Colon (tissue), 2 donors: ENCODE measurements around the gene CERK.
"Not testable (repeated sequence)": the region's sequence is repeated elsewhere in the genome, so short reads cannot be mapped to it uniquely, and the experiment has no call there.

Experiments used
- FAIRE-seq: peaks from 2 replicates; lab custom pipeline; 2012; peaks lifted over from hg19 to GRCh38; lab: Jason Lieb, UNC
- donor health status: control.
- donor health status: control.

The CERK gene

GRCh38 chr22:46748908-46749675 lies 11.0 kb upstream of the CERK start:
- FAIRE-seq, result no peak

GRCh38 chr22:46748206-46748907 lies 10.3 kb upstream of the CERK start:
- FAIRE-seq, result no peak

DNA sequence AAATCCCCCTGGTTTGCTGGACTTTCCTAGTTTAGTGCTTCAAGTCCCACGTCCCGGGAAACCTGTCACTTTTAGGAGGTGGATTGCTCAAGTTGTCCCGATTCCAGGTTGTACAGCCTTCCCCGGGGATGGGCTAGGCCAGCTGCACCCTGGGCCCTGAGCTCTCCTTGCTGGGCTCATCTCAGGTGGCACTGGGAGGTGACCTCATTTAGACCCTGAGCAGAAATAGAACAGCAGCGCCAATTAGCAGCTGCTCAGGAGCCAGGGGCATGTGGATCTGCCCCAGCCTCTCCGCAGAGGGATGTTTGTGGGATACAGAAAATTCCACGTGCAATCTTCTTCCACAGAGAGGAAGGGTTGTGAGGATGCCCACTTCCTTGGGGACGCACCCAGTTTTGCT lies 9.6 kb upstream of the CERK start:
- no peak for FAIRE-seq

DNA sequence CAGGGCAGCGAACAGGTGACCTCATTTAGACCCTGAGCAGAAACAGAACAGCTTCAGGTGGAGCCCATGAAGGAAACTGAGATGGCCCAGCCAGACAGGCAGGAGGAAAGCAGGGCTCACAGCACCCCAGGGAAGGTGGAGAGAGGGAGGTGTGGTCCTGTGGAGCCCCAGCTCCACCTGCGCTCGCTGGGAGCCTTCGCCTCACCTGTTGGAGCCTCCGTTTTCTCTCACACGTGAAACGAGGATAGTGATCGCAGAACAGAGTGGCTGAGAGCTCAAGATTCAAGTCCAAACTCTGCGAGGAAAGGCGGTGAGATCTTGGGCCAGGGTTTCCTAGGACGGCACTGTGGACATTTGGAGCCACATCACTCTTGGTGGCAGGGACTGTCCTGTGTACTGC lies 8.6 kb upstream of the CERK start:
- FAIRE-seq, result no peak

DNA sequence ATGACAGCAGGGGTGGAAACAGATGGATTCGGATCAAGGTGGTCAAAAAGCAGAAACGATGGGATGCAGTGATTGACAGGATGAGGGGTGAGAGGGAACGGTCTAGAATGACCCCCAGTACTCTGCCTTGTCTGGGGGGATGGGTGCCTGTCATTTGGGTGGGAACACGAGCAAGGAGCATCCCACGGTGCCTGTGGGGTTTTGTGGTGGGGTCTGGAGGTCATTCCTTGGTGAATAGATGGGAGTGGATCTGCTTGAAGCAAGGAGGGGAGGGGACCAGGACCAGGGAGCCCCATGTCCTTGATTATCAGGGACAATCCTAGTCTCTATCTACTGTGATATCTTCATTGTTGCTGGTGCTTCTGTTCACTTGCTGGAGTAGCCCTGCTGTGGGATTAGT lies 8.1 kb upstream of the CERK start:
- no peak for FAIRE-seq

GRCh38 chr22:46744581-46744980 lies 6.5 kb upstream of the CERK start:
- no peak for FAIRE-seq

DNA sequence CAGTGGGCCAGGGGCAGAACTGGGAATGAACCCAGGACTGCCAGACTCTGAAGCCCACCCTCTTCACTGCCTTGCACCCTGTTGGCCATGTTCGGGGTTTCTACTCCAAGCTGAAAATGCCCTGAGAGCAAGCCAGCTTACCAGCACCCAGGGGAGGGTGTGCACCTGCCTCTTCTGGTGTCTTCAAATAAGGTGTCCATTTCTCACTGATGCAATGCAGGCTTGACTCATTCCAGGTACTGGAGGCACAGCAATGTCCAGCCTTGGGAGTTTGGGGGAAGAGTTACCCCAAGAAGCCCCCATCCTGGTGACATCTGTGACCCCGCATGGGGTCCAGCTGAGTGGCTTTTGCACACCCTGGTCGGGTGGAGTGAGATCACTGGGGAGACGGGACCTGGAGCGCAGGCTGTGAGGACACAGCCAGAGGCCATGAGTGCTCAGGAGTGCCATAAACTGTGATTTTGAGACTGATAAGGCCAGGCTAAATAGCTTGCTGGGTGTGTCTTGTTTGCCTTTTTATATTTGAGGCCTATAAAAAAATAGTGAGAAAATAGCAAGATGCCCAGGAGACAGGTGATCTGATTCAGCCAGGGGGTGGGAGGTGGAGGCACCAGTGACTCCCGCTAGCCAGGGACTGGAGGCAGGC lies 4.6 kb upstream of the CERK start:
- no peak for FAIRE-seq

GRCh38 chr22:46741974-46742519 lies 4.0 kb upstream of the CERK start:
- FAIRE-seq, result no peak

DNA sequence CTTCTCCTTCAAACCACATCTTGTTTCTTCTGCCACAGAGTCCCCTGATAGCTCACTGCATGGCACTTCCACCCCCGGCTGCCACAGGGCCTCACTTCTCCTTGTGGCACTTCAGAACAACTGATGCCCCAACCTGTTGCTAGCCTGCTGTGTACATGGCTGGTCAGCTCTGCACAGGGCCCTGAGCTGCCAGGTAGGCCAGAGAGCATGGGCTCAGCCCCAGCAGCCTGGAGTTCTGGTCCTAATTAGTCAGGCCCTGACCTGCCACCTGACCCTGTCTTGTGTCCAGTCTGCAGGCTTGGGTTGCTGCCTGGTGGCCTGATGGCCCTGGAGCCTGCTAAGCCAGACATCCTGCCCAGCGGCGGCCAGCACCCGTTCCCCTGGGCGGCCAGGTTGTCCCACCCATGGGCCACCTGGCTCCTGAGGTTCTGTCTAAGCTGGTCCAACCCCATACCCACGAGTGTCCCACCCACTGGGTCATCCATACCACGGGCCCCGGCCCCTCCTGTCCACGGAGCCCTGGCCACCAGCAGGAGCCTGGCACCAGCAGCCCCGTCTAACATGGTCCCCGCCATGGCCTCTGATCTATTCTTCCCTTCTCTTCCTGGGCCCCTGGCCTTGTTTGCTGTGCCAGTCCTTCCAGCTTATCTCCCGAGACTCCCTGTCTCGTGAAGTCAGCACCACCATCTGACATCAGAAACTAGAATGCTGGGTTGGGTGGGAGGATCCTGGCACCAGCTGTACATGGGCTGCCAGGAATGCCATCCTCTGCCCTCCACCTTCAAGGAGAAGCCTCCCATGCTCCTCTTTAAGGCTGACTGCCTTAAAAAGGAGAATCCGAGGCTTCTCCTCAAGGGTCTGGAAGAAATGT lies 3.1 kb upstream of the CERK start:
- no peak for FAIRE-seq

GRCh38 chr22:46739094-46739870 lies 1.2 kb upstream of the CERK start:
- no peak for FAIRE-seq

GRCh38 chr22:46738647-46739093 lies 618 bp upstream of the CERK start:
- no peak for FAIRE-seq

- no peak for FAIRE-seq
Measured at GRCh38 chr22:46737105-46737975, 712 bp downstream of the CERK start.

DNA sequence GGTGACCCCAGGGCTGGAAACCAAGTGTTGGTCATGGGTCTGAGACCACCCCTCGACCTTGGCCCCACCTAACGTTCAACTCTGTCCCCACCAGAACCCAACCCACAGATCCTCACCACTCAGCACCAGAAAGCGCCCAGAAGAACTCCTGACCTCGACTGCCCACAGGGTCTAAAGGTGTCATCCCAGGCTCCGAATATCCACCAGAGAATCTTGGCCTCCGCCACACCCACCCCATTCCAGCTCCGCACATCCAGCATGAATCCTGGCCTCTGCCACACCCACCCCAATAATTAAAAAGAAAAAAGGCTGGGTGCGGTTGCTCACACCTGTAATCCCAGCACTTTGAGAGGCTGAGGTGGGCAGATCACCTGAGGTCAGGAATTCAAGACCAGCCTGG lies 1.3 kb downstream of the CERK start:
- no peak for FAIRE-seq

GRCh38 chr22:46735747-46736608 lies 2.1 kb downstream of the CERK start:
- FAIRE-seq, result no peak

GRCh38 chr22:46734830-46735453 lies 3.1 kb downstream of the CERK start:
- no peak for FAIRE-seq

GRCh38 chr22:46734213-46734722 lies 3.8 kb downstream of the CERK start:
- not testable (repeated sequence) for FAIRE-seq

- no peak for FAIRE-seq
Measured at GRCh38 chr22:46732513-46732912, 5.5 kb downstream of the CERK start.

DNA sequence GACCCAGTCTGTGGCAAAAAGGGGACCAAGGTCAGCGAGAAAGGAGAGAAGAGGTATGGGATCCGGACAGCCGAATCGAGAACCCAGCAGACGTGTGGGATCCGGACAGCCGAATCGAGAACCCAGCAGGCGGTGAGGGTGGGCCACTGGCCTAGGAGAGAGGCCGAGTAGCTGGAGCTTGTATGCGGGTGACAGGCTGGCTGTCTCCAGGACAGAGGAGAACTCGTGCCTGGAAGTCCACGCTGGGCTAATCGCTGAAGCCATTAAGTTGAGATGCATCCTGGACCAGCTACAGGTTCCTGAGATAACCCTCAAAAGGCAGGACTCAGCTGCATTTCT lies 6.0 kb downstream of the CERK start:
- FAIRE-seq, result no peak
